GM19239 (cell line): ENCODE measurements around the gene NBEA.
"Not testable (repeated sequence)": the region's sequence is repeated elsewhere in the genome, so short reads cannot be mapped to it uniquely, and the experiment has no call there.

ENCODE experiments used
- DNase-seq: peaks from one replicate; pipeline ENCODE4 v3.0.0; 2011; ENCODE audit warnings: low spot score; ENCODE audit not compliant: insufficient read length
- FAIRE-seq: peaks from 2 replicates; lab custom pipeline; 2011; peaks lifted over from hg19 to GRCh38; lab: Jason Lieb, UNC

Gene NBEA

DNA sequence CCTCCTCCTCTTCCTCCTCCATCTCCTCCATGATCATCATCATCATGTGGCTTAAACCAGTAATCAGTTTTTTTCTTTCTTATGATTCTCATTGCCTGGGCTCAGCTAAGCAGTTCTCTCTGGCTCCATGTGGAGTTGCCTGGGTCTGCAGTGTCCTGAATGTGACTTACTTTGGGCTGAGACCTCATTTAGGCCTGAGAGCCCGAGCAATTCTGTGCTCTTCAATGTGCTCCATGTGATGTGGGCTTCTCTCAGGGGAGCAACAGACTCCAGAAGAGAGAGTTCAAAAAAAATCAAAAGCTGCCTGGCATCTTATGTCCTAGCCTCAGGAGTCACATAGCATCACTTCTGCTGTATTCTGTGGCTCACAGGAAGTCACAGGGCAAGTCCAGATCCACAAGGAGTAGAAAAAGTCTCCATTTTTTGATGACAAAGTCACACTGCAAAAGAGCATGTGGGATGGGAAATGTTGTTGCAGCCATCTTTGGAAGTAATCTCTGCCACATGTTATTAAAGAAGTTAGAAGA is 405.7 kb downstream of the NBEA start:
- no peak for FAIRE-seq
- DNase-seq, result no peak

DNA sequence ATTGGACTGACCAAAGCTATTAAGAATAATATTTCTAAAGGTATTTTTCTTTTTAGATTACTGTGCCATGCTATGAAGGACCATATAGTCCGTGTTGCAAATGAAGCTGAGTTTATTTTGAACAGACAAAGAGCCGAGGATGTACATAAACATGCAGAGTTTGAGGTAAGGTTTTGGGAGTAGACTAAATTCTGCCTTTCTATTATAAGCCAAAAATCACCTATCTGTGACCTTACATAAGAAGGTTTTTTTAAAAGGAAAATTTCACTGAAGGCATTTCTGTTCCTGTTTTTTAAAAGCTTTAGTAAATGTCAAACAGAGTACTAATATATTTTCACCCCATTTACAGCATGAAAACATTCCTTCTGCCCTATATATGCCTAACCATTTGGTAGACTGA is 407.0 kb downstream of the NBEA start:
- no peak for DNase-seq

DNA sequence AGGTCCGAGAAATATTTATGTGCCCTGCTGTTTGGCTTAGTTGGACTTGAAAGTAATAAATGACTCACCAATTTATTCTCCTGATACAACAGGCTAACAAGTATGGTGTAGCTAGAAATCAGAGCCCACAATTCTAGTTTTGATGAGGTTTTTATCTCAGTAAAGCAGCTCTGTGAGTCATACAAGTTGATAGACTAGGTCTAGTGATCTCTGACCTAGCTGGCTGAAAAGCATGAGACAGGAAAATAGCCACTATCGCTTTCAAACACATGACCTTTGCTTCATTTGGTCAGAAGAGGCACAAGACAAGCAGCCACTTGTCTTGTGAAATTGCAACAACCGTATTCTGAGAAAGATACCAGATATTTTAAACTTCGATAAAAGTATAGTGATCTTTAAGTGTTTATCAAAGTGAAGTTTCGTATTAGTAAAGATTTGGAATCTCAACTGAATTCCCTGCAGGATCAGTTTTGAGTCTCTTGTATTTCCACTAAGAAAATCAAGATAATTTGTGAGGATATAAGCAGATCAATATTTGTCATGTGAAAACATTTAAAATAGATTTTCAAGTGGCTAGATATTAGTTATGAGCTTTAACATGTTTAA is 407.7 kb downstream of the NBEA start:
- DNase-seq (no peak), FAIRE-seq (no peak)

More for the DNA sequence above, 407.0 kb downstream of the NBEA start:
- FAIRE-seq, result no peak

DNA sequence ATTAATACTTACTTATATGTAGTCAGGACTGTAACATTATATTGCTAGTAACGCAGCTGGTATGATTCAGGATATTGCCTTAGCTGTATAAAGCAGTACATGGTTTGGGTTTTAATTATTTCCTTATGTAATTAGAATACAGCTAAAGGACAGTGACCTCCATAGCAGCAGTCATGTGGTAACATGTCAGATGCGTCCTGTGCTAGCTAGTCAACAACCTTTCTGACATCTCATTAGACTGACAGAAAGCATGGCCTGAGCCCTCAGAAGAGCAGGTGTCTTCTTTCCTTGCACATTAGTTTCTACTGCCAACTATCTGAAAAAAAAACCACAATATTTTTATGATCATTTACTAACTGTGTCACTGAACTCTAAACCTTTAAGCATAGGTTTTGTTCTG is 412.2 kb downstream of the NBEA start:
- FAIRE-seq, result no peak
- DNase-seq, result no peak

DNA sequence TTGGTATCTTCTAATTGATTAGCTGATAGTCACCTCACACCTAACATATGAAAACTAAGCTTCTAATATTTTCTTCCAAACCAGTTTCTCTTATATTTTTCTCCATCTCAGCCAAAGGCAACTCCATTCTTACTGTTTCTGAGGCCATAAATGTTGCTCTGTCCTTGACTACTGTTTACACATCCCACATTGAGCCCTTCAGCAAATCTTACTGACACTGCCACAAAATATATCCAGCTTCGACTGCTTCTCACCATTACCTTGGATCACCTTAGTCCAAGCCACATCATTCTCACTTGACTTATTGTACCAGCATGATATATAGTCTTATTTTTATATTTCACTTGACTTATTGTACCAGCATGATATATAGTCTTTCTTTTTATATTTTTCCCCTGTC is 412.8 kb downstream of the NBEA start:
- no peak for DNase-seq
- no peak for FAIRE-seq

DNA sequence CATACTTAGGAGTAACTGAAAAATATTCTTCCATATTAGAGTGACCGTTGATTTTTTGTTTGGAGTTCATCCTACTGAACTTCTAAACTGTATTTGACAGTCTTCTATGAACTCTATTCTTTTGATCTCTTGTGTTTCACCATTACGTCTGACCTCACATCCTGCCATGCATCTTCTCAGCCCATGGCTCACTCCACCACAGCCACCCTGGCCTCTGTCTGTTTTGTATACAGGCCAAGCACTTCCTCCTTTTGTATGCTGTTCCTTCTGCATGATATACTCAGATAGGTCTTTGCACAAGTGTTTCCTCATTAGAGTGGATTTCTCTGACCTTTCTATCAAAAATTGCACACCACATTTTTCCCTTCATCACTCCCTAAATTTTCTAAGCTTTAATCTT is 414.5 kb downstream of the NBEA start:
- FAIRE-seq (no peak), DNase-seq (no peak)

DNA sequence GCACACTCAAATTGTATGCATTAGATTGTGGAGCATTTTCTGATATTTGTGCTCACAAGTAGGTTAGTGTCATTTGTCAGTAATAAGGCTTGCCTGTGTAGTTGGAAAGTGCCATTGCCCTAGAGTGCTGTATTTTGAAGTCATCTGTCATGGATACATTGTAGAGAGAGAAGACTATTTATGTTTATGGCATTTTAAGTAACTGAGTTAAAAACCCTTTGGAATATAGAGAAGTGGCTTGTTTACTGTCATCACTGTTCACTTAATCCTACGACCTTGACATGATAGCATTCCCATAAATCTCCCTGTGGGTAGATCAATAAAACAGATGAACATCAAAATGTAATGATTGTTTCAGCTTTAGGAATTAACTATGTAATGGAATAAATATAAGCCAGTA is 423.8 kb downstream of the NBEA start:
- no peak for DNase-seq

DNA sequence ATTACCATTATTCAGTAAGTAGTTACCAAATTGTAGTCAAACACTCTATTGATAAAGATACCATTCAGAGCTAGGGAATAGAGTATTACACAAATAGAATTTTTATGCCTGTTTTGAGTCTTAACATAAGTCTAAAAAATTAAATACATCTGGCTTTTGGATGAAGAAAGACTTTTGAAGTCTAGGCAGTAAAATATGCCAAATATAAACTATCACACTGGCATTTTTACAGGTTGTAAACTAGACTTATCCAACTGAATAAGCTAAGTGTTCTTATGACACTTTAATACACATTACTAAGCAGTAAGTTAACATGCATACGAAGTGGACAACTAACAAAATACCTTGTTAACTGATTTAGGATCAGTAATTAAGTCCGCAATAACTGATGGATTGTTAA is 425.5 kb downstream of the NBEA start:
- FAIRE-seq, result no peak
- DNase-seq, result no peak

More for the DNA sequence above, 423.8 kb downstream of the NBEA start:
- no peak for FAIRE-seq

DNA sequence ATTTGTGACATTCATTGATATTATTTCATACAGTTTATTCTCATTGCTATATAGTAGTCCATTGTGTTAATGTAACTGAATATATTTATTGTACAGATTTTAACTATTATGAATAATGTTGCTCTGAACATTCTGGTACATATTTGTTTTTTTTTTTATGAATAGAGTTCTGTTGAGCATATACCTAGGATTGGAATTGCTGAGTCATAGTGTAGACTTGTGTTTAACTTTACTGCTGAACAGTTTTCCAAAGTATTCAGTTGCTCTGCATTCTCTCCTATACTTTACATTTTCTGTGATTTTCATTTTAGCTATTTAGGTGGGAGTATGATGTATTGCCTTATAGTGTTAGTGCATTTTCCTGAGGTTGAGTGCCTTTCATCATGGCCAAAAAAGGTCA is 436.9 kb downstream of the NBEA start:
- FAIRE-seq (no peak), DNase-seq (no peak)

DNA sequence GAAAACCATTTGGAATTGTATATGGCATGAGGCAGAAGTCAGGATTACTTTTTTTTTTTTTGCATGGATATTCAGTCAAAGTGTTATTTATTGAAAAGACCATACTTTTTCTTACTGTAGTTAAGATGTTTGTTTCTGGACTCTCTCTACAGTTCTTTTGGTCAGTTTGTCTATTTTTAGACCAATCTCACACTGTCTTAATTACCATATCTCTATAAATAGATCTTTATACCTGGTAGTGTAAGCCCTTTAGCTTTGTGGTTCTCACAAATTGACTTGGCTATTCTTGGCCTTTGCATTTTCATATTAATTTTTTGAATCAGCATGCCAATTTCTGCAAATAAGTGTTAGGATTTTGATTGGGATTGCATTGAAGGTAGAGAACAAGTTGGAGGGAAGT is 437.6 kb downstream of the NBEA start:
- FAIRE-seq (no peak), DNase-seq (no peak)

DNA sequence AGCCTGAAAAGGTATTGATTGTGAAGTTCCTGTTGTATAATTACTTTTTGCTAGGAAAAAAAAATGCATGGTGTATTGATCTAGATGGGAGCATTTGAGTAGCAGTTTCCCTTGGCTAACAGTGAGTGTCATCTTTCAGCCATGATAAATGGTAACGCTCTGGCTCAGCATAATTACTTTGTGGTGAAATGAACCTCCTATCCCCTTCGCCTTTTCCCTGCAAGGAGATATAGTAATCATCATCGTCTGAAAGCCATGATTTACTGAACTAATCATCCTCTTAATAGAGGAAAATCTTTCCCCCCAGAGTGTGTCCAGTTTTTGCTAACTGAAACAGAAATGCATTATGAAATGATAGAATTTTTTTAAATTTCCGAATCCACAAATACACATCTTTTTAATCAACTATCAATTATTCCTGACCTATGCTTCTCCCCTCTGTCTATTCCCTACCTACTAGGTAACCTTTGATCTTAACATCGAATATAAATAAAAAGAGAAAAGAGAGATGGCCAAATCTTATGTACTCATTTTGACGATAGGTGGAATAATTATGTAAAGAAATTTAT is 445.7 kb downstream of the NBEA start:
- FAIRE-seq (no peak), DNase-seq (no peak)

DNA sequence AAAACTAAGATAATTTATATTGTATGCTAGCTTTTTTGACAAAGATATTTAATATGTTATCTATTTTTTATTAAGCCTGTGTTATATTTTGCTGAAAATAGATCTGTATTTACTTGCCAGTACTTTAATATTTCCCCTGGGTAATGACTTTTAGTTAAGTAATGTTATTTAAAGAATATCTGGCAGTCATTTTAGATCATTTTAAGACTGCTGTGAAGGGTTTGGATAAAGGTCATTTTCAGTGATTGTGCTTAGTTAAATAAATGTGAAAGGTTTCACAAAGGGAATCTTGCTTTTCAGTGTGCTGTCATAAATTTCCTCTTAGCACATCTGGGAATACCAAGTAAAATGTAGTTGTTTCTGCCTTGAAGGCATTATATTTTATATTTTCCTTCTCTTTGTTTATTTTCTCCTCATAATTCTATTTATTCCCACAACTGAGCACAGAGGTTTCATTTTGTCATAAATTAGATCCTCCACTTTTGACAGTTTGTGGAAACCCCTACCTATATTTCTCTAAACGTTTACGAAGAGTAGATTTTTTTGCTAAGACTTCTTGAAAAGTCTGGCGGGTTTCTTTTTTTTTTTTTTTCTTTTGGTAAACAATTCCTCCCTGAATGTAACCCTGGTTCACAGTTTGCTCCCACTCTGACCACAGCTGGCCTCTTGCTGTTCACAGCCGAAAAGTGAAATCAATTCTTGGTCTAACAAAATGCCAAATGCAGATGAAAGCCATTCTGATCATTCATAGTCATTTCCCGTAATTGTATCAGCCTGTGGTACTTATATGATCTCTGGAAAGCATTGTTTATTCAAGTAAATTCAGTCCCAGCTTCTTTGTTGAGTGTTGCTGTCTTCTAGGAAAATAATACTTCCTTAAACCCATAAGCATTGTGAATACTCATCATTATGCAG is 446.6 kb downstream of the NBEA start:
- FAIRE-seq (no peak), DNase-seq (no peak)

DNA sequence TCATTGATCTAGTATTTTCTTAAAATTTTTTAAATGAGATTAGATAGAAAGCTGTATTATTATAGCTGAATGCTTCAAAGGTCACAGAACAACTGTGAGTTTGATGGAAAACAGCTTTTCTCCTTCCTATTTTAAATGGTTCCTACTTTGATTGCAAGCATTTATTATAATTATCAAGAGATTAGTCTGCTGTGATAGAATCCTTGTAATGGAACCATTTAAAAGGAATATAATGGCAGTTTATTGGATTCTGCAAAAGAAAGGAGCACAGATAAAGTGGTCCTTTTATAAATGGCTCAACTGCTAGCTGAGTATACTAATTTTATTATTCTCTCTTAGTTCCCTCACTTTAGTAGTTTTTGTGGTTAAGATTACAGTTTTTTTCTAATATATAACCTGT is 447.5 kb downstream of the NBEA start:
- FAIRE-seq, result no peak
- no peak for DNase-seq

DNA sequence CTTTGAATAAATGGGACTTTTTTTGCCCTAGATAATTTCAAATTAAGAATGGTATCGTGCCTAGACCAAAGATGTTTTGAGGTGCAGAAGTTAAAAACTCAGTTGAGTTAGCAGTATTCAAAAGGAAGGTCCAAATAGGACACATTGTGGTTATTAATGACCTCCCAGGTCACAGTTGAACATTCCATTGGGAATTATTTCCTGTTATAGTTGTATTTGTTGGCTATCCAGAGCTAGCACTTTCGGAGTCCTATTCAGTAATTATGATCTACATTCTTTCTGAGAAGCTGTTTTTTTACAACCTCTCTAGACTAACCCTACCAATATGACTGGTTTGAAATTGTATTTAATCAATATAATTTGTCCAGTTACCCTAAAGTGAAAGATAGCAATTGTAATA is 450.7 kb downstream of the NBEA start:
- FAIRE-seq (no peak), DNase-seq (no peak)

DNA sequence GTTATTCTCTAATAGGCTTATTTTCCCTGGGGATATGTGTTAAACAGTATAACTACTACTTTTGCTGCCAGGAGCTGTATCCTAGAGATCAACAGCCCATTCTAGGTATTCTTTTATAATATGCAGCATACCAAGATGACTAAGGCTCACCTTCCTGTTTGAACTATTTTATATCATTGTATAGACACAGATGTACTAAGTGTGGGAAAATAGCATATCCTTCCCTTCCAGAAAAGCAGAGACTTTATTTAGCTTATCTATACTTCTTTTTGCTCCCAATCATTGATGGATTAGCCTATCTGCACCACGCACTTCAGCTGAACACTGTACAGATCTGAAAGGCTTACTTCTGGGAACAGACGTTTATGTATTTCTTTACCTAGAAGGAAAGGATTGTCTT is 451.8 kb downstream of the NBEA start:
- DNase-seq, result no peak
- FAIRE-seq, result no peak

DNA sequence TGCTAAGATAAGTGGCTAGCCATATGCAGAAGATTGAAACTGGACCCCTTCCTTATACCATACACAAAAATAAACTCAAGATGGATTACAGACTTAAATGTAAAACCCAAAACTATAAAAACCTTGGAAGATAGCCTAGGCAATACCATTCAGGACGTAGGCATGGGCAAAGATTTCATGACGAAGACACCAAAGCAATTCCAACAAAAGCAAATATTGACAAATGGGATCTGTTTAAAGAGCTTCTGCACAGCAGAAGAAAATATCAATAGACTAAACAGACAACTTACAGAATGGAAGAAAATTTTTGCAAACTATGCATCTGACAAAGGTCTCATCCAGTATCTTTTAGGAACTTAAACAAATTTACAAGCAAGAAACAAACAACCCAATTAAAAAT is 466.2 kb downstream of the NBEA start:
- not testable (repeated sequence) for FAIRE-seq

DNA sequence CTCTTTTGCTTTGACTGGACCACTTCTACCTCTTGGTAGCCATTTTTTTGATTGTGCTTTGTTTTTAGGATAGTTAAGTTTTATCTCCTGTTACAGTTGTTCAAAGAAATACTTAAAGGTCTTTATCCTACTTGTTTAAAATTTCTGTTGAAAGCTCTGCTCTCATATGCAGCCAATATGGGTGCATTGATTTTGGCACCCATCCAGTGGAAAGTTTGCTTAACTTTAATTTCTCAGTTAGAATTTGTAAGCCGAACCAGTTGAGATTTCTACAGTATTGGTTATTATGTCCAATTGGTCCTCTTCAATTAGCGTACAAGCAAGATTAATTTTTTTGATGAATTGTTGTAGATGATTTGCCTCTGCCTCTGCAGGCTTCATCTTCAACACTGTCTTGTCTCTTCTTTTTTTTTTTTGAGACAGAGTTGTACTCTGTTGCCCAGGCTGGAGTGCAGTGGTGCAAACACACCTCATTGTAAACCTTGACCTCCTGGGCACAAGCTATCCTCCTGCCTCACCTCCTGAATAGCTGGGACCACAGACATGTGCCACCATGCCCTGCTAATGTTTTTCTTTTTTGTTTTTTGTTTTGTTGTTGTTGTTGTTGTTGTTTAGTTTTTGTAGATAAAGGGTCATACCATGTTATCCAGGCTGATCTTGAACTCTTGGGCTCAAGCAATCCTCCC is 469.1 kb downstream of the NBEA start:
- no peak for DNase-seq
- FAIRE-seq, result no peak

More for the DNA sequence above, 466.2 kb downstream of the NBEA start:
- DNase-seq, result not testable (repeated sequence)

DNA sequence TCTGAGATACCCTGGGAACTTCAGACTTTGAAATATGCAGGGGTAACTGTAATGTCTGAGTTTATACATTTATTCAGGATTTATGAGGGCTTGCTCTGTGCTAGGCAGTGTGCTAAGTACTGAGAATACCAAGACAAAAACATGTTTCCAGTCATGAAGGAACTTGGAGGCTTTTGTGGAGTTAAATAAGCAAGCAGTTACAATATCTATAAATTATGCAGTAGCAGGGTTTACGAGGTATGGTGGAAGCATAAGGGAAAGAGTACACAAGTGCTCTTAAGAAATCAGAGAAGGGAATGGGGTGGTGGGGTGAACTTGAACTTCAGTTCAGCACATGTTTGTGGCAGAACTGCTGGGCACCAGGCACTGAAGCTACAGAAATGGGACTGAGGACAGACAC is 506.4 kb downstream of the NBEA start:
- no peak for FAIRE-seq
- no peak for DNase-seq

DNA sequence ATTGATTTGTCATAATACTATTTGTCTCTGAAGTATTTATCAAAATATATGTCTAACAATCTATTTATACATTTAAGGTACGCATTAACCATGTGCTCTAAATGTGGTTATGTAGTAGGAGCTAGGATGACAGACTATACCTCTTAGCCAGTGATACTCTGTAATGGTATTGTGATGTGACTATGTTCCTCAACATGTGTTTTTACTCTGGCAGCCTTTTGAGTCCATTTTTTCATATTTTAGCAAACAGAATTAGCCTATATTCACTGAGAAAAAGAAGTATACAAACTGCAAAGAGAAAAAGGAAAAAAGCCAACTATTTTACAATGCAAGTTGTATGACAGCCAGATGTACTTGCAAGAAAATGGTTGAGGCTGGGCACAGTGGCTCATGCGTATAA is 507.8 kb downstream of the NBEA start:
- no peak for FAIRE-seq
- DNase-seq, result no peak

DNA sequence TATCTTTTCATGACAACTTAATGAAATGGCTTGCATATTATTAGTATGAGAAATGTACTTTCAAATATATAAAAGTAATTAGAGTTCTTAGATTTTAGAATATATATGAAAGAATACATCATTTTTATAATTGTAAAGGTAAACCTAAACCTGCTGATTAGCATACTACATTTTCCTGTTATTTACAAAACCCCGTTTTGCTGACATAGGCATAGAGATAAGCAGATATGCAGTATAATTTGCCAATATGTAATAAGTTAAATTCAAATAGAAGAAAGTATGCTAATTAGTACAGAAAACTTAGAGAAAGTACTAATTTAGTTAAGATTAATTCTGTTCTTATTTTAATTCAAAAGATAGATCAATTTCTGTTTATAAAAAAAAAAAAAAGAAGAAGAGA is 513.0 kb downstream of the NBEA start:
- no peak for FAIRE-seq
- no peak for DNase-seq

DNA sequence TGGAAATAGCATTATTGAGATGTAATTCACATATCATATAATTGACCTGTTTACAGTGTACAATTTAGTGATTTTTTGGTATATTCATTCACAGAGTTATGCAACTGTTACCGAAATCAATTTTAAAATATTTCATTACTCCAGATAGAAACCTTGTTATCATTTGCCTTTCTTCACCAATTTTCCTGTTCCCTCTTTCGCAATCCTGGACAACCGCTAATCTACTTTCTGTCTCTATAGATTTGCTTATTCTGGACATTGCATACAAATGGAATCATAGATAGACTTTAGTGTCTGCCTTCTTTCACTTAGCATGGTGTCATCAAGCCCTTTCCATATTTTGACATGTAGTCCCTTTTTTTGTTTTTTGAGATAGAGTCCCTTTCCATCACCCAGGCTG is 515.2 kb downstream of the NBEA start:
- no peak for FAIRE-seq
- no peak for DNase-seq
